Stimulated activated CD4-positive, alpha-beta T cell treated with anti-CD3 and anti-CD28 coated beads, TNF-alpha, amount 100 ng/mL, for 24 hours (primary cell): ENCODE measurements around the gene MAP6.
"Not testable (repeated sequence)": the region's sequence is repeated elsewhere in the genome, so short reads cannot be mapped to it uniquely, and the experiment has no call there.

Source experiments
- DNase-seq, 3 experiments: peaks; one replicate each; pipeline ENCODE4 v3.0.0-alpha.2; 2020; ENCODE audit warnings: low read depth in 3 of 3

The MAP6 gene

DNA sequence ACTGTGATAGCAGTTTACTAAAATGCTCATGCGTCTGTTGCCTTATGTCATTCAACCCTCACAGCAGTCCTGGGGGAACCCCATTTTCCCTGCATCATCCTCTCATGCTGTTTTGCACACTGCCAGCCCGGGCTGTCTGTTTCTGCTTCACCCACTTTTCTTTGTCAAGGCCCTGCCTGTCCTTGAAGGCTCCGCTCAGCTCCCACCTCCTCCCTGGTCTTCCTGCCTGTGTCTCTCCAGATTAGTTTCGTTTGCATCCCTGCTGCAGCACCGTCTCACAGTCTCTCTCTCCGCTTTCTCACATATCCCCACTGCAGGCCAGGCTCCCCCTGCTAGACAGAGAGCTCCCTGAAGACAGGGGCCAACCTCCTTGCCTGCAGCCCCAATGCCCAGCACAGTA, 76.9 kb downstream of the MAP6 start:
- no peak for DNase-seq

DNA sequence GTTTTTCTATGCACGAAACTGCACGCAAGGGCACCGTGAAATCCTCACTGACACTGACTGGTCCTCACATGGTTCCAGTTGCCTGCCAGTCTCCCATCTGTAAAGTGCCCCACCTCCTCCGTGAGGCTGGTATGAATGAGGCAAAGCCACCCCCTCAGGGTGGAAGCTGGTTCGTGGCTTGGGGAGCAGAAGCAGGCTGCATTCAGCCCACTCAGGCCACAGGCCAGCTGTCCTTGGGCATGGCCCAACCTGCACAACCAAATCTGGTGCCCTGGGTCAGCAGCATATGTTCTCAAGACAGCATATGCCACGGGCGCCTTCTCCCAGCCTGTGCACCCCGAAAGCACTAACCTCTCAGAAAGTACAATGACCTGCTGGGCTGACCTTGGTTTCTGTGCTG, 77.5 kb downstream of the MAP6 start:
- DNase-seq = no peak

DNA sequence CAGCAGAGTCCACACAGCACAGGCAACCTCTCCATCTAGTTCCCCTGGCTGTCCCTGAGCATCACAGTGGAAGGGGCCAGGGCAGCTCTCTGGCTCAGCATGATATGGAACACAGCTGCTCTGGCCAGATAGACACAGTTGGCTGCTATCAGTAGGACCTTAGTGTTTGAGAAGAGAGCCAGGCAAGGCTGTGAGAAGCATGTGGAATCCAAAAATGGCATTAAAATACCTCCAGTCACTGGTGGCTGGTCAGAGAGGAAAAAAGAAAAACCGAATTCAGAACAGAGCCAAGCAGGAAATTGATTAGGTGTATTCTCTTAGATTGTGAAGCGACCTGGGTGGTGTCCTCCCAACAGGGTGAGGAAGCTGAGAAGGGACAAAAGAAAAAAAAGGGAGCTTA, 78.9 kb downstream of the MAP6 start:
- DNase-seq = no peak

DNA sequence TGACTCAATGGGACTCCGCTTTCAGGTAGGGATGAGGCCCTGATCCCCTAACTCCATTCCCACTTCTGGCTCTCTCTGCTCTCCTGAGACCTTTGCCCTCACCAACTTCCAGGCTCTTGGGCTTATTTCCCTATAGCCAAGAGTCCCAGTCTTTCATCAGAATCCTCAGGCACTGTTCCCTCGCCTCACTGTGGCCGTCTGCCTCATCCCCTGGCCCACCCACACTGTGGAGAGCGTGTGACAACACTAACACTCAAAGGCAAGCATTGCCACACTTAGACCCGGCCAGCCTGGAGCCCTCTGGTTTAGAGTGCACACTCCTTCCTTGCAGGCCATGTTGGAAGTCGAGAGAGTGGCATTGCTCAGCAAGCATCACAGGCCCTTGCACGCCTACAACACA, 79.8 kb downstream of the MAP6 start:
- DNase-seq = no peak

DNA sequence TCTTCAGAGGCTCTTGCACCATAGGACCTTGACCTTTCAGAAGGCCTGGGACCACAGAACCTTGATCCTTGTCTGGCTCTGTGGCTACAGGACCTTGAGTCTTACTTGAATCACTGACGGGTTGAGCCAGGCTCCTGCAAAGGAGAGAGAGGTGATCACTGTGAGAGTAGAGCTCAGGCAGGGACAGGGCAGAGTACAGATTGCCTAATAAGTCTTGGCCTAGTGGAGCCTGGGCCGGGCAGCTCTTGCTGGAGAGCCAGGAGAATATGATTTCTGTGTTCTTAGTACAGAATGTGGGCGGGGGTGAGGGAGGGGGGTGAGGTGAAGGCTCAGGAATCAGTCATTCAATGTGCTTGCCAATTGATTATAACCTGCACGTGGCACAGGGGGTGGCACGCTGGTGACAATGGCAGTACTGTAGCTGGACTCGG, 80.8 kb downstream of the MAP6 start:
- DNase-seq = no peak

DNA sequence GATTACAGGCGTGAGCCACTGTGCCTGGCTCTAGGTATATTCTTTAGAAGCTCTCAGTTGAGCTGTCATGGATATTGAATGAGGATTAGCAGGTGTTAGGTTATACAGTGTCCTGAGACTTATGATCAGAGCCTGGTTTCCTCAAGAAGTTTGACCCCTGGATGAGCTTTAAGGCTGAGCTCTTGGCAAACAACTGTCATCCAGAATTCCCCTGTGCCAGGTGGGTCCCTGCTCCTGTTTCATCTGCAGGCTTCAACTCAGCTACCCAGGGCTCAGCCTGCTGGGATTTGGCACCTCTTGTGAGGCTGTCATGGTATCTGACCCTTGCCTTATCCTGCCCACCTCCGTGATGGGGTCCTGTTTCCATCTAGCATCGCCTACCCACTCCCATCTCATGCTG, 82.4 kb downstream of the MAP6 start:
- no peak for DNase-seq

DNA sequence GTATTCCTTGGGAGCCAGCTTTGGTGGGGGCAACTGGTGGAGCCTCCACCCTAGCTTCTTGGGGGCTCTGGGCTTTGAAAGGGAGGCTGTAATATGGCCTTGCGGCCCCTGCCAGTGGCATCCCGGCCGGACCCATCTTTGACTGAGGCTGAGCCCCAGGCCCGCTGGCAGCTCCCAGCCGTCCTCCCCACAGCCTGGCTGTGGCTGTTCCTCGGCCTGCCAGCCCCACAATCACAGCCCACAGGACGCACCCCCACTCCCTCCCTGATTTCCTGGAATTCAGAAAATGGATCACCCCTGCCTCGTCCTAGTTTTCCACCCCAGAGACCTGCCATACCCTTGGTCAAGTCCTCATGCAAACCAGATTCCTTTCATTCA, 83.6 kb downstream of the MAP6 start:
- no peak for DNase-seq

DNA sequence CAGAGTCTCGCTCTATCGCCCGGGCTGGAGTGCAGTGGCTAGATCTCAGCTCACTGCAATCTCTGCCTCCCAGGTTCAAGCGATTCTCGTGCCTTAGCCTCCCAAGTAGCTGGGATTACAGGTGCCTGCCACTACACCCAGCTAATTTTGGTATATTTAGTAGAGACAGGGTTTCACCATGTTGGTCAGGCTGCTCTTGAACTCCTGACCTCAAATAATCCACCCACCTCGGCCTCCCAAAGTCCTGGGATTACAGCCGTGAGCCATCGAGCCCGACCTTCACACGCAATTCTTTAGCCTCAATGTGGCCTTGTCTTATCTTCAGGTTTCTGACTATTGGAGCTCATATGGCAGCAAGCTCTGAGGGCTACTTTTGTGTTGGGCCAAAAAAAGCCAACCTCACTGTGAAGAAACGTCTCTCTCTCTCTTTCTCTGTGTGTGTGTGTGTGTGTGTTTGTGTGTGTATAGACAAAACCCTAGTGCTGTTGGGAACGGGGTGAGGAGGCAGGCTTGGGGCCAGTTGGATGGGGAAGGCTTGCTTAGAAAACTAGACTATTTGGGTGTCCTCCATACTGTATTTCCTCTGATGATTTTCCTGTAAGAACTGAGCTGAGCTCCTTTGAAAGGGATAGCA, 84.1 kb downstream of the MAP6 start:
- DNase-seq = not testable (repeated sequence)

DNA sequence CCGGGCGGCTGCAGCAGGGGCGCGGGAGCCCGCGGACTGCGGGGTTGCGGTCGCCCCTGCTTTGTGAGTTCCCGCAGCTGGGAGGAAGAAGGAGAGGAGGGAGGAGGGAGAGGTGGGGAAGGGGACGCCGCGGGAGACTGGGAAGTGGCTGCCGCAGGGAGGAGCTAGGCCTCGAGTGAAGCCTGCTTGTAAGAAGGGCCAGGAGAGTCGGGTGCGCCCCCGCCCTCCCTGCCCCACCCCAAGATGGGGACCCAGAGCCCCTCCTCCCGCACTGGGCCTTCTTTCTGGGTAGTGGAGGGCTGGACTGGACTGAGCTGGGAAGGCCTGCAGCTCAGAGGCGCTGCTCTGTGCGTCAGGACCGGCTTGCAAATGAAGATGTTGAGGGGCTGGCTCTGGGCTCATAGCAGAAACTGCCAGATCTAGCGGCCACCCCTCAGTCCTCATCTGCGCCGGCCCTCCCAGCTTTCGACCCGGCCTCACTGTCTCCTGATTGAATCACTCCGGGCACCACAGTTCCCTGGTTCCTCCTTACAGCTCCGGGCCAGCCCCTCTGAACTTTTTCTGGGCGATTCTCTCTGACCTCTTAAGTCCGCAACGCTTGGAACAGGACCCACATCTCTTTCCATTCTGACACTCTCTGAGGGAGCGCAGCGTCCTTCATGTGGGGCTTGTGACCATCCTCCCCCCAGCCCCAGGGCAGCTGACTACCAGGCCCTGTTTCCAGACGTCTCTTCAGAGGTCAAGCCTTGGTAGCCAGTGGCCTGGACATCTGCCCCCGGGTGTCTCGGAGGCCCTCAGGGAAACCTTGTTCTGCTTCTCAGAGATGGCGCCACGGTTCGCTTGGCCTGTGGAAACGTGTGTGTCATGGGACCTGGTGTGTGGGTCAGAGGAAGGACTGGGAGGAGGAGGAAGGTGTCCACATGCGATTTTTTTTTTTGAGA, 84.8 kb downstream of the MAP6 start:
- DNase-seq = no peak

DNA sequence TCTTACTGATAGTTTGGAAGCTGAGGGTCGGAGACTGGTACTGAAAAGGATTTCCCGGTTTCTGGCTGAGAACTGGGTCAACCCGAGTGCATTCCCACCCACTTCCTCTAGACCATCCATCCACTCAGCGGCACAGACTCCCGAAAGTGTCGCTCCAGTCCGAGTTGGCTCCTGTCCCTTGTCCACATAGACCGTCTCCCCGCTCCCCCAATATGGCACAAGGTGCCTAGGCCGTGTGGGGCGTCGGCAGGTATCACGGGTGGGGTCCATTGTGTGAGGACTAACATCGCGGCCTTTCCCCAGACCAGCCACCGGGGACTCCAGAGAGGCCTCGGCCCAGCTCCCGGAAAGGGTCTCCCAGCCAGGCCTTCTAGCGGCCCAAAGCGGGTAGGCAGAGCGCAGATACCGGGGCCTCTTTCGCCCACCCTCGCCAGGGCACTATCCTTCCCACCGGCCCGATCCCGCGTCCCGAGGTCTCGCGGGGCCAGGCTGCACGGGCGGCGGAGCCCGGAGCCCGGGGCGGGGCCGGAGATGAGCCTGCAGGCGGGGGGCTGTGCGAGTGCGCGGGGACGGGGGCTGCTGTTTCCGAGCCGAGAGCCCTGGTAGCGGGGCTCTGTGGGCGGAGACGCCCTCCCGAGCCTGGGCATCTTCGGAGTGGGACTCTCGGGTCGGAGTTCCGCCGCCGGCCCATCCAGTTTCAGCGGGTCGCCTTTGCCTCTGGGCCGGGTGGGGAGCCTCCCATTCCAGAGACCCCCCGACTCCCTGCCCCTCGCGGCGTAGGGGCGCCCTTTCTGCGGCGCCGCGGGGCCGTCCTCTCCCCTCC, 85.7 kb downstream of the MAP6 start:
- DNase-seq = peak in 2 of 3 experiments; percentile 16 to 17

DNA sequence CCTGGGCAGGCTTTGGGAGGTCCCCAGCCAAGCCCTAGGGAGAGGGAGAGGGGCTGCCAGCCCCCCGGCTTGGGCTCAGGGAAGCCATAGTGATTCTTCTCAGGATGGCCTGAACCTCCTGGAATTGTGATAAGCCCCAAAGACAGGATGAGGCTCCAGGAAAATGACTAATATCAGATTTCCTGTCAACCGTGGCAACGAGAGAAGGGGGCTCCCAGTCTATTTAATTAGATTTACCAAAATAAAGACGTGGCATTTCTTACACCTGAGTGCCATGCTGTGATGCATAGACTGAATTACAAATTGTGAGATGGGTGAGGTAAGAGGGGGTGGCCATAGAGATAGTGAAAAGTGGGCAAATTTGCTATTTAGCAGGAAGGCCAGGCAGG, 86.3 kb downstream of the MAP6 start:
- no peak for DNase-seq

DNA sequence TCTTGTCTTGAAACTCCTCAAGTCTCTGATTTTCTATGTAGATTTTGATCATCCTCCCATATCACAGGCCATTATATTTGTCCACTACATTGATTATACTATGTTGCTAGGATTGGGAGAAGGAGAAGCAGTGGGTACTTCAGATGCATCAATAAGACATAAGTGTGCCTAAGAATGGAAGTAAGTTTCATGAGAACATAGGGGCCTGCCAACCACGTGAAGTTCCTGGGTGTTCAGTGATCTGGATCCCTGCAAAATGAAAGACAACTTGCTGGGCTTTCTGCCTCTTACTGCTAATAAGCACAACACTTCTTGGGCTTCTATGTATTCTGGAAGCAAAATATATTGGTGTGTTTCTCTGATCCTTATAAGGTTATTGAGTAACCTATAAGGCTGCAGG, 89.0 kb downstream of the MAP6 start:
- no peak for DNase-seq

DNA sequence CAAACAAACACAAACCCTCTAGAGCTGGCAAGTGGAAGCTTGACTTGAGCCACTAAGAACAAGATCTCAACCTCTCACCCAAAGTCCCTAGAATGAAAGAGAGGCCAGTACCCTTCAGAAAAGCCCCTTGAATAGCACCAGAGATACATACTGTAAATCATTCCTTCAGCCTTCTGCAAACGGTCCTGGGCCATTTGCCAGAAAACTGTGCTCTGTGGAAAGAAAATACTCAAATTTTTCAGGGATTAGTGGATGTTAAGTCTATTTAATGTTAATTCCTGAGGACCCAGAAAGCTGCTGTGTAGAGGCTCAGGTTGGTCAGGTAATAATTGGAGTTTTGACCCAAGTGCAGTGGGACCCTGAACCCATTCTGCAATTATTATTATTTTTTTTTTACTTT, 89.9 kb downstream of the MAP6 start:
- DNase-seq = no peak

DNA sequence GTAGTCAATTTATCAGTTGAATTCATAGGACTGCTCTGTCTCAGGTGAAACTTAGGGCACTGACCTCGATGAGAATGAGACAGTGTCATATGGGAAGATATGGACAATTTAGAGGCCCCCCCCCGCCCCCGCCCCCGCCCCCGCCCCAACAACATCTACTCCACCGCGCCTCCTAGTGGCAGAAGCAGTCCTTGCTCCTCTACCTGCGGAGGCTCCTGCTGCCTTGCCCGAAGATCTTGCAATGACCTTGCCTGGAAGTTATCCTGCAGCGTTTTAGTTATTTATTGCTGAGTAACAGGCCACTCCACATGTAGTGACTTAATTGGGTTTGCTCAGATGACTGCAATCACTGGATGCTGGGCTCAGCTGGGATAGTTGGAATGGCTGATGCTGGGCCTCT, 91.6 kb downstream of the MAP6 start:
- DNase-seq = peak in 2 of 3 experiments; percentile 45 to 57

DNA sequence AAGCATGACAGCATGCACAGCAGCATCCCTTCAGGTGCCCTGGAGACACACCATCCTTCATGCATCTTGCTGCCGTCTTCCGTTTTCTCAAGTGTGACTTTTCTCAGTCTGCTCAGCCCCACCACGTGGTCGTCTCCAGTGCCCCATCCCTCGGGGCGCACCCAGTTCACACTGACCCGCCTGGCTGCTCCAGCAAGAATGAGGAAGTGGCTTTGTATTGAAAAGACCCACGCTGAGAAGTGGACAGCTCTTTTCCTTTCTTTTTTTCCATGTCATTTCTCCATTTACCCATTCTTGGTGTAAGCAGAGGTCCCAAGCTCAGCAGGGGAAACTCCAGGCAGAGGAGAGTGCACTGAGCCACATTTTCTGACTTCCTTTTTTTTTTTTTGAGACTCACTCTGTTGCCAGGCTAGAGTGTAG, 92.3 kb downstream of the MAP6 start:
- no peak for DNase-seq

DNA sequence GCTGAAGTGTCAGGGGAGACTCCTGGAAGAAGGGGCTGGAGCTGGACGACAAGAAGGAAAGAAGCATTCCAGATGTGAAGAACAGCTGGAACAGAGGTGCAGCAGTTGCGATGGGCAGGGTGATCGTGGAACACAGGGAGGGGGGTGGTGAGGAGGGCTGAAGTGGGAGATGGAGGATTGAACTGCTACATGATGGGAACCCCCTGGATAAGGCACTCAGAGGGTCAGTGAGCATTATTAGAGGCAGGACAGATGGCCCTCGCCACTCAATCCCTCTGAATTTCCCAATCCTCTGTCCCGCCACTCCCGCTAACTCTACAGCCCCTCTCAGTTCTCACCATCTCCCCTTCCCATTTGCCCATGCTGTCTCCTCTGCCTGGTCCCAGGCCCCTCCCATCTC, 92.8 kb downstream of the MAP6 start:
- DNase-seq = no peak

DNA sequence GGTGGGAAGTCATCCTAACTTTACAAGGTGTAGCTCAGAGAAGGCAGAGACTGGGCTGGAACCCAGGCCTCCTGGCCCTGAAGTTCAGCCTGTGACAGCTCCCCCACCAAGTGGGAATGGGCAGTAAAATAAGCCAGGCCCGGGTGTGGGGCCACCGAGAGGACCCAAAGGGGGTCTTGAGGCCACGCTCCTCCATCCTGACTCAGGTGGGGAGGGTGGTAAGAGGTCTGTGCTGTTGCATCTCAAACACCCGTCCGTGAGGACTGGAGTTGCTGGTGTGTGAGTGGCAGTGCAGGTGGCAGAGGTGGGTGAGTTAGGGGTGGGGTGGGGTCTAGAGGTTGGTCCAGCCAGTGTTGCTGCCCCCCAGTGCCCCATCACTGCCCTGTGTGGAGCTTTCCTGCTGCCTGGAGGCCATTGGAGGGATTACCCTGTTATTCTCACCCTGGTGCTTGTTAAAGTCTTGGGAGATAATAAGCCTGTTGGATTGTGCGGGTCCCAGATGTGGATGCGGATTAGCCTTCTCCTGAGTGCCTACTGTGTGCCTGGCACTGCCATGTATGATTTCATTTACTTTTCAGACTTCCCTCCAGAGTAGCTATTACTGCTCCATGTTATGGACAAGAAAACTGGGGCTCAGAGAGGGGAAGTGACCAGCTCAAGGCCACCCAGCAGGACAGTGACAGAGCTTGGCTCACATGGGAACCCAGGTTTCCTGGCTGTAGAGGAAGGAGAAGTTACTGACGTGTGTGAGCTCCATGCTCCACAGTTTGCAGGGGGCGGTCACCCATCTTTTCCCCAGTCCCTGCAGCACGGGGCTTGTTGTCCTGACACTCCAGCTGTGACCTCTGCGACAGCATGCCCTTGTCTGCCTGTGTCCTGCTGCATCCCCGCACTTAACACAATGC, 93.9 kb downstream of the MAP6 start:
- DNase-seq = no peak

DNA sequence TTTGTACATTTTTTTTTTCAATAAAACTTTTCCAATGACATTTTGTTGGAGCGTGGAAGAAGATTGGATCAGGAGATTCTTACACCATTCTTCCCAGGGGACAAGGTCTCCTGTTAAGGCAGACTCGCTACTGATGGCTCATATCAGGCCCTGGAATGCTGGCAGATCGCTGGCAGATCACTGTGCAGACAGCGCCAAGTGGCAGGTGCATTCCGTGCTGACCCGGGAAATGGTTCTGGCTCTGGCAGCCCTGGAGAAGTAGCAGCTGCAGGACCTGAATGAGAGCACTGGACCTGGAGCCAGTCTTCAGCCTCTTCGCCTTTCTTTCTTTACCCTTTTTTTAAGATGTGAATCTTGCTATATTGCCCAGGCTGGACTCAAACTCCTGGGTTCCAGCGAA, 96.1 kb downstream of the MAP6 start:
- DNase-seq = no peak

DNA sequence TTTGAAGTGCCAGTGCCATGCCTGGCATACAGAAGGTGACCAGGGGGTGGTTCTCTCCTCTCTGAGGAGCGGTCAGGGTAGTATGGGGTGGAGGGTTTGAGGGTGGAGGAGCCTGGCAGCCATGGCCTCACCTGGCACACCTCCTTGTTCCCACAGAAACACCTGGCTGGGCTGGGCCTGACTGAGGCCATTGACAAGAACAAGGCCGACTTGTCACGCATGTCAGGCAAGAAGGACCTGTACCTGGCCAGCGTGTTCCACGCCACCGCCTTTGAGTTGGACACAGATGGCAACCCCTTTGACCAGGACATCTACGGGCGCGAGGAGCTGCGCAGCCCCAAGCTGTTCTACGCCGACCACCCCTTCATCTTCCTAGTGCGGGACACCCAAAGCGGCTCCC, 97.2 kb downstream of the MAP6 start:
- DNase-seq = no peak

DNA sequence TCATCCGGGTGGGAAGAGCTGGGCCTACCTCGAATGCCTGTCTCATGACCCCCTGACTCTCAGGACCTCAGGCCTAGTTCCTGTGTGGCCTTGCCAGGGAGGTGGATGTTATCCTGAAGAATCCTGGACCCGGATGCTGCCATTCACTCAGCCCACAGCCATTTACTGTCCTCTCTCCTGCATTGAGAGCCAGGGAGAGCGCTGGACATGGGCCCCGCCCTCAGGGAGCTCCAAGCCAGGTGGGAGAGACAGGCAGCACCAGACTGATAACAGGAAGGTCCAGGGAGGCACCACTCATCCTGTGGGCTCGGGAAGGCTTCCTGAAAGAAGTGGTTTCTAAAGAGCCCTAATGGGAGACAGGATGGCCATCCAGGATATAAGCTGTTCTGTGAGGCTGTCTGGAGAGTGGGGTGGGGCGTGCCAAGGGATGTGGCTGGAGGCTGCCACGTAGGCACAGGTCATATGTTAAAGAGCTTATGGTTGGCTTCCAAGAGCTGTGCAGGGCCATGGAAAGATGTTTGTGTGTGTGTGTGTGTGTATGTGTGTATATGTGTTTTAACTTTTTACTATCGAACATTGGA, 98.2 kb downstream of the MAP6 start:
- no peak for DNase-seq

DNA sequence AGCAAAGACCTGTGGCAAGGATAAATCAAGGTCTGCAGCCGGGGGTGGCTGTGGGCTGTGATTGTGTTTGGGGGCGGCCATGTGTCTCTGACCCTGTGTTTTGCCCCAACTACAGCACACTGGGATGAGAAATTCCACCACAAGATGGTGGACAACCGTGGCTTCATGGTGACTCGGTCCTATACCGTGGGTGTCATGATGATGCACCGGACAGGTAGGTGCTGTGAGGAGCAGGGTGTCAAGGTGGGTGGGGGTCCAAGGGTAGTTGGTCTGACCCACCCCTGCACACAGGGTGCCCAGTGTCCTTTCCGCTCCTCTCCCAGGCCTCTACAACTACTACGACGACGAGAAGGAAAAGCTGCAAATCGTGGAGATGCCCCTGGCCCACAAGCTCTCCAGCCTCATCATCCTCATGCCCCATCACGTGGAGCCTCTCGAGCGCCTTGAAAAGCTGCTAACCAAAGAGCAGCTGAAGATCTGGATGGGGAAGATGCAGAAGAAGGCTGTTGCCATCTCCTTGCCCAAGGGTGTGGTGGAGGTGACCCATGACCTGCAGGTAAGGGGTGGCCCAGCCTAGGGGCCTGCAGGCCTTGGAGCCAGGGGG, 100.1 kb downstream of the MAP6 start:
- no peak for DNase-seq
